ENCODE results near the gene HHAT. TPM values are rescaled to one million over a fixed set of nuclear protein-coding genes. Genes with fewer than 3 reads are reported as not detected.
"Not testable (repeated sequence)": the region's sequence is repeated elsewhere in the genome, so short reads cannot be mapped to it uniquely, and the experiment has no call there.

The HHAT gene
- total RNA-seq, 2 donors from 2014 or later: 1.2 to 1.5 TPM

DNA sequence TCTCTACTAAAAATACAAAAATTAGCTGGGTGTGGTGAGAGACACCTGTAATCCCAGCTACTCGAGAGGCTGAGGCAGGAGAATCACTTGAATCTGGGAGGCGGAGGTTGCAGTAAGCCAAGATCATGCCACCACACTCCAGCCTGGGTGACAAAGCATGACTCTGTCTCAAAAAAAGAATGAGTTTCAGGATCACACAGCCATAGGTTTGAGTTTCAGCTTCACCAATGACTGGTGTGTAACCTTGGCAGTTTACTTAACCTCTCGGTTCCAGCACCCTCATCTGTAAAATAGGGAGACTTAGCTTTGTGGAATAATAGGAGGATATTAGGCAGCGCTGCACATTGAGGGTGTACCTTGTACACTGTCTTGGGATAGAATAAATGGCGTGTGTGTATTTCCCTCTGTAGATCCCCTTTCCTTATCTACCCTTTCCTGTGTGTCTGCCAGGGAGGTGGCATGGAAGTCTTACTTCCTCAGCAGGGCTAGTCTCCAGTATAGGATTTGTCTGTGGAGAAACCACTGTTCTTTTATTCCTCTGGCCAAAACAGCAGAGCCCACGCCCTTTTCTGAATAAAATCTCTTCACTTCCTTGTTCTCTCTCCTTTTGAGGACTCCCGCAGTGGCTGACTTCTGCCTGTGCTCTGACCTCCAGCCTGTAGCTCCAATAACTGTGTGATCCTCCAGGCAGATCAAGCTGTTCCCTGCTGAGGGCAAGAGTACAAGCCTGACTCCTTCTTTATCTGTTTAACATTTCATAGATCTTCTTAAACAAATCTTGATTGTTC lies 90.4 kb downstream of the HHAT start:
- DNase-seq (no peak), ATAC-seq (replicated peaks in 1 of 2) (peak in 1 of 2 donors; percentile 73)
- H3K9me3 Mint-ChIP-seq: no peaks in the 10 kb centered on the region
- H3K4me1 Mint-ChIP-seq (ENCODE audit: low read depth): no peaks in the 10 kb centered on the region
- H3K4me3 Mint-ChIP-seq: no peak overlapping the region
- no peaks in the 10 kb centered on the region for H3K27me3 Mint-ChIP-seq (ENCODE audit: low read depth)
- no peak overlapping the region for H3K27ac Mint-ChIP-seq
- no peaks in the 10 kb centered on the region for H3K36me3 Mint-ChIP-seq (ENCODE audit: insufficient read depth in 2 of 2)

DNA sequence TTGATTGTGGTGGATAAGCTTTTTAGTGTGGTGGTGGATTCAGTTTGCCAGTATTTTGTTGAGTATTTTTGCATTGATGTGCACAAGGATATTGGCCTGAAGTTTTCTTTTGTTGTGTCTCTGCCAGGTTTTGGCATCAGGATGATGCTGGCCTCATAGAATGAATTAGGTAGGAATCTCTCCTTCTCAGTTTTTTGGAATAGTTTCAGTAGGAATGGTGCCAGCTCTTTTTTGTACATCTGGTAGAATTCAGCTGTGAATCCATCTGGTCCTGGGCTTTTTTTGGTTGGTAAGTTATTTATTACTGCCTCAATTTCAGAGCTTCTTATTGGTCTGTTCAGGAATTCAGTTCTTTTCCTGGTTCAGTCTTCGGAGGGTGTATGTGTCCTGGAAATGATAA lies 98.0 kb downstream of the HHAT start:
- not testable (repeated sequence) for H3K27ac Mint-ChIP-seq; ATAC-seq (replicated peaks in 1 of 2); H3K4me1 Mint-ChIP-seq (ENCODE audit: low read depth); H3K36me3 Mint-ChIP-seq (ENCODE audit: insufficient read depth in 2 of 2); H3K9me3 Mint-ChIP-seq; H3K27me3 Mint-ChIP-seq (ENCODE audit: low read depth); DNase-seq; H3K4me3 Mint-ChIP-seq

DNA sequence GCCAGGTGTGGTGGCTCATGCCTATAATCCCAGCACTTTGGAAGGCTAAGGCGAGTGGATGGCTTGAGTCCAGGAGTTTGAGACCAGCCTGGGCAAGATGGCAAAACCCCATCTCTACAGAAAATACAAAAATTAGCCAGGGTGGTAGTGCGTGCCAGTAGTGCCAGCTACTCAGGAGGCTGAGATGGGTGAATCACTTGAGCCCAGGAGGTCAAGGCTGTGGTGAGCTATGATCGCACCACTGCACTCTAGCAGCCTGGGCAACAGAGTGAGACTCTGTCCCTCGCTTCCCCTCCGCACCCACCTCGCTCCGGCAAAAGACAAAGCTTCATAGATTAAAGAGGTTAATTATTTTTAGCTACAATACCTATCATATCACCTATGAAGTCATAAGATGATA lies 100.0 kb downstream of the HHAT start:
- Mint-ChIP-seq H3K4me3 (no peak overlapping the region), H3K4me1 (ENCODE audit: low read depth) (no peaks in the 10 kb centered on the region), H3K9me3 (no peaks in the 10 kb centered on the region), H3K27me3 (ENCODE audit: low read depth) (no peaks in the 10 kb centered on the region), H3K36me3 (ENCODE audit: insufficient read depth in 2 of 2) (no peaks in the 10 kb centered on the region), H3K27ac (no peak overlapping the region)
- ATAC-seq (replicated peaks in 1 of 2) (no peak), DNase-seq (no peak)

DNA sequence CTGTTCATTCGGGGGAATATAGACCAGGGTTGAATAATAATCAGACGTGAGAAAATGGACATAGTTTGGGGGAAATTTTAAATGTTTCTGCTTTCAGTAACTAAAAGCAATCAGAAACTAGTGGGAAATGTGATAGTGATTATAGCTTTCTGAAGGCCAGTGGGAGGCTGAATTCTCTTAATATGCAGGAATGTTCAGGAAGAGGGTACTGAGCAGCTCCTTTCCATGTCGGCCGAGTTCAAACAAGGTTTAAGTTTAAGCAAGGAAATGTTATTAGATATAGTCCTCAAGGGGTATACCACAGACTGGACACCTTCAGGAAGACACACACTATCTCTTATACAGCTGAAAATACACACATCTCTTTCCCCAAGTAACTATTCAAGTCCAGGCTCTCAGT lies 105.5 kb downstream of the HHAT start:
- Mint-ChIP-seq H3K36me3 (ENCODE audit: insufficient read depth in 2 of 2) (no peaks in the 10 kb centered on the region), H3K27ac (no peak overlapping the region), H3K9me3 (no peaks in the 10 kb centered on the region), H3K4me3 (no peak overlapping the region), H3K27me3 (ENCODE audit: low read depth) (no peaks in the 10 kb centered on the region), H3K4me1 (ENCODE audit: low read depth) (no peaks in the 10 kb centered on the region)
- DNase-seq (no peak), ATAC-seq (replicated peaks in 1 of 2) (no peak)

DNA sequence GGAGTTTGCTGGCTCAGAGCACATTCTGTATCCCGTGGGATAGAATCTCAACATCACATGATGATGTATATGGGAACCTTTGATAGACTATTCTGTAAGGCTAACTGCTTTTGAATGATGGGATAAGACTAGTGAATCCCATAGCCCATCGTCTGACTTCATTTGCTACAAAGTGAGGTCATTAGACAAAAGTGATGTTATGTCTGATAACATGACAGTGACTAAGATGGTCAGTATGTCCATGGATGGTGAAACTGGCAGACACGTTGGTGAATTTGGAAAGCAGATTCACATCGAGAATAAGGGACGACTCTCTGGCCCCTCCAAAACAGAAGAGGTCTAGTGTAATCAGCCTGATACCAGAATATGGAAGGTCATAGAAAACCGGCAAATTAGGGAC lies 108.4 kb downstream of the HHAT start:
- Mint-ChIP-seq H3K4me3 (no peak overlapping the region), H3K4me1 (ENCODE audit: low read depth) (no peaks in the 10 kb centered on the region), H3K27me3 (ENCODE audit: low read depth) (no peaks in the 10 kb centered on the region), H3K36me3 (ENCODE audit: insufficient read depth in 2 of 2) (no peaks in the 10 kb centered on the region), H3K27ac (no peak overlapping the region), H3K9me3 (no peaks in the 10 kb centered on the region)
- no peak for ATAC-seq (replicated peaks in 1 of 2)
- no peak for DNase-seq

DNA sequence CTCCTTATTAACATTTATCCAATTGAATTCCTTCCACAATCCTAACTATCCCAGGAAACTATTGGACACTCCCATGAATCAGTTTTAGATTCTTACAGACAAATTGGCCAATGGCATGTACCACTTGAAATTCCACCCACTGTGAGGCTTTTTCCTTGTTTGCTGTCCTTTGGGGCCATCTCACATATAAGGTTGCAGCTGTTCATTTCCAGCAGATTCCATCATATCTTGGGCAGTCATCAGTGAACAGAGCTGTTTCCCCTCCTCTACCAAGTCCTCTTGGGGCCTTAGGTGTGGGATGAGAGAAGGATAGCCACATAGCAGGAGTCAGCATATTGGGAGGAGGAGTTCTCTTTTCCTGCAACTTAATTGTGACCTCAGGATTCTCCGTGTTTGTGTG lies 109.1 kb downstream of the HHAT start:
- DNase-seq (no peak), ATAC-seq (replicated peaks in 1 of 2) (no peak)
- H3K4me3 Mint-ChIP-seq: no peak overlapping the region
- H3K9me3 Mint-ChIP-seq: no peaks in the 10 kb centered on the region
- H3K27me3 Mint-ChIP-seq (ENCODE audit: low read depth): no peaks in the 10 kb centered on the region
- H3K27ac Mint-ChIP-seq: no peak overlapping the region
- H3K36me3 Mint-ChIP-seq (ENCODE audit: insufficient read depth in 2 of 2): no peaks in the 10 kb centered on the region
- H3K4me1 Mint-ChIP-seq (ENCODE audit: low read depth): no peaks in the 10 kb centered on the region

DNA sequence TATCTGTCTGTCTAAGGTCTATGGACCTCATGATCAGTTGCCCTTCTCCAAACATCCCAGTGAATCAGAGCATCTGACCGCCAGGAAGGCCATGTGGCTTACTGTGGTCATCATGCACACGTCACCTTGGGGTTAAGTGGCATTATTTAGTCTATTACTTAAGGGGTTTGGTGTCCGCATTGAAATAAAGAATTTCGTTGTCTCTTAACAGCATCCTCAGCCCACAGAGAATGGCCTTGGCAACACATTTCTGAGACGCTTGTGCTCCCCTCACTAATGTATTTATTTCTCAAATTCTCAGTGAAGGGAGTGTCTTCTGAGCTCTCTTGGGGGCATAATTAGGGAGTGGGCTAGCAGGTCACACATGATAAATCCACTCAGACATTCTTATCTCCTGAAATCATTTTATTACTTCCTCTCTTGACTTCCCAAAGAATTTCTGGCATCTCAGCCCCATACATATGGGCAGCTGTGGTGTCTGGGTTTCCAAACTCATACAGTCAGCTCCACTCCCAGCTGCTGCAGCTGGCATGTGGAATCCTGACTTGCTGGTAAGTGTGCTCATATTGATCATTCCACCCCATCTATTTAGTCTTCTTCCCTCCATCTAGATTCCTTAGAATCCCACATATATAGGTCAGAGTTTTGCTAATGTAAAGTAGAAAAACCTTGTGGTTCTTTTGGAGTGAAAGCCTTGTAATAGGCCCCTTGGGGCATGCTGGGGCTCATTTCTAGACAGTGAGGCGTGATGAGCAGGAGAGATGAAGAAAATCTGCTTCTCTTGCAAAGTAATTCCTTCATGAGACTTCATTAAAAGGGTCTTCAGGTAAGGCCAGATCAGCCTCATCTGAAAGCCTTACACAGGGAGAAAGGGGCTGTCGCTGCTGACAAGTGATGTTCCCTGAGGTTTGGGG lies 110.5 kb downstream of the HHAT start:
- H3K9me3 Mint-ChIP-seq: no peaks in the 10 kb centered on the region
- H3K27ac Mint-ChIP-seq: no peak overlapping the region
- H3K4me3 Mint-ChIP-seq: no peak overlapping the region
- no peaks in the 10 kb centered on the region for H3K4me1 Mint-ChIP-seq (ENCODE audit: low read depth)
- DNase-seq: no peak
- peak; percentile 20 to 38 for ATAC-seq (replicated peaks in 1 of 2)
- H3K36me3 Mint-ChIP-seq (ENCODE audit: insufficient read depth in 2 of 2): no peaks in the 10 kb centered on the region
- H3K27me3 Mint-ChIP-seq (ENCODE audit: low read depth): no peaks in the 10 kb centered on the region

DNA sequence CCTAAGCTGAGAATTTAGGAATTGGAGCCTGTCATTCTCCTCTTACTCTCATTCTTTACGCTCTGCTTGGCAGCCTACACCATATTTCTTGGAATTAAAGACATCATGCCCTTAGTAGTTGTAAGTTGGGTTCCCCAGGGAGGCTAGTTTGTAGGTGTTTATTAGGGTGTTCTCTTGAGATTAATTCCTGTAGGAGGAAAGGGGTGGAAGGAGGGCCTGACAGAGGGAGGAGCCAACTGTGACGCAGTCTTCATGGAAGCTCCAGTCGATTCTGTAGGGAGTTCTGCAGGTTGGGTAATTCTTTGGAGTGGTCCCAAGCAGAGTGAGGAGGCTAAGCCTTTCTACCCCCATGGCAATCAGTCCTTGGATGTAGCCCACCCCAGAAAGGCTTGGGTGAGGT lies 111.4 kb downstream of the HHAT start:
- Mint-ChIP-seq H3K27ac (no peak overlapping the region), H3K4me3 (no peak overlapping the region), H3K4me1 (ENCODE audit: low read depth) (peaks cover 2% of the 10 kb centered on the region), H3K36me3 (ENCODE audit: insufficient read depth in 2 of 2) (no peaks in the 10 kb centered on the region), H3K27me3 (ENCODE audit: low read depth) (no peaks in the 10 kb centered on the region), H3K9me3 (no peaks in the 10 kb centered on the region)
- no peak for DNase-seq
- no peak for ATAC-seq (replicated peaks in 1 of 2)

DNA sequence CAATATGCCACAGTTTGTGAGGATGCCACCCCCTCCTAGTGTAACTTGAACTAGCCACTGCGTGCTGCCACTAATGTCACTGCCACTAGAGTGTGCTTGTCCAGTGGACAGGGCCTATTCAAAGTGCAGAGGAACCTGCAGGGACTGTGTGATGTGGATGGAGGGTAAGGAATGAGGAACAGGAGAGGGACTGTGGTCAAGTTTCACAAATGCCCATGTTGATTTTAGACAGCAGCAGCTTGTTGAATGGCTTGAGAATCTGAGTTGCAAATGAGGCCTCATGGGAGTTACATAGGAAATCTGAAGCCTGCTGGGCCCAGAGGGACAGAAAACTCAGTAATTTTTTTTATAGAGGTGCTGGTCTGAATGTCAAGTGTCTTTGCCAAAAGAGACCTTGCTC lies 112.3 kb downstream of the HHAT start:
- Mint-ChIP-seq H3K9me3 (no peaks in the 10 kb centered on the region), H3K4me1 (ENCODE audit: low read depth) (peaks cover 12% of the 10 kb centered on the region), H3K27ac (no peak overlapping the region), H3K4me3 (no peak overlapping the region), H3K27me3 (ENCODE audit: low read depth) (no peaks in the 10 kb centered on the region), H3K36me3 (ENCODE audit: insufficient read depth in 2 of 2) (no peaks in the 10 kb centered on the region)
- ATAC-seq (replicated peaks in 1 of 2) (no peak), DNase-seq (no peak)

DNA sequence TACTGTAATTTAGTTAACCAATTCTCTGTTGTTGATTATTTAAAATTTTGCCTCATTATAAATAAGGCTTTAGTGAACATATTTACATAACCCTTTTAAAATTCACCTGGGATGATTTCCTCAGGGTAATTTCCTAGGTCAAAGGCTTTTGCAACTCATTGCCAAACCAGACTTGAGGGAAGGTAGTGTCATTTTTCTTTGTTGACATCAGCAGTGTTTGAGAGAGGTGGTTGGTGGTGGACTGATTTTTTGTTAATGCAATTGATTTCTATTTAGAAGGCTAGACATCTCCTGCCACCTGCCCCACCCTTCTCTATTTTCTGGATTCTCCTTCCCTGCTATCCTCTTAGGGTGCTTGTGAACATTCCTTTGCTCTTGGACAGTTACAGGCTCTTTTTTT lies 116.8 kb downstream of the HHAT start:
- peak overlapping the region; percentile 48 to 70 for H3K4me3 Mint-ChIP-seq
- H3K4me1 Mint-ChIP-seq (ENCODE audit: low read depth): peaks cover 34% of the 10 kb centered on the region
- no peaks in the 10 kb centered on the region for H3K36me3 Mint-ChIP-seq (ENCODE audit: insufficient read depth in 2 of 2)
- DNase-seq (no peak), ATAC-seq (replicated peaks in 1 of 2) (no peak)
- no peaks in the 10 kb centered on the region for H3K9me3 Mint-ChIP-seq
- peaks cover 10% of the 10 kb centered on the region for H3K27me3 Mint-ChIP-seq (ENCODE audit: low read depth)
- H3K27ac Mint-ChIP-seq: peak overlapping the region; percentile 78

DNA sequence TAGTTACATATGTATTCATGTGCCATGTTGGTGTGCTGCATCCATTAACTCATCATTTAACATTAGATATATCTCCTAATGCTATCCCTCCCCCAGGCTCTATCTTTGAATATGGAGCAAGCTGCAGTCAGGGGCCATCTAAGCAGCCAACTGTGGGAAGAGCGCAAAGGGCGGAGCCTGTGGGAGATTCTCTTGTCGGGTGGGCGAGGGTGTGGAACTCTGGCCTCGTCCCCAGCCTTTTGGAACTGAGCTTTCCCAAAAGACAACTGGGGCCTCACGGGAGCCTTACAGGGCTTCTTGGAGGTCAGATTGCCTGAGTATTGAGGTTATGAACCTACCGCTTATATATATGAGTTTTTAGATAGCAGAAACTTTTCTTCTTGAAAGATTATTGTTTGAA lies 117.2 kb downstream of the HHAT start:
- Mint-ChIP-seq H3K27me3 (ENCODE audit: low read depth) (peaks cover 10% of the 10 kb centered on the region), H3K4me1 (ENCODE audit: low read depth) (peaks cover 34% of the 10 kb centered on the region), H3K9me3 (no peaks in the 10 kb centered on the region), H3K36me3 (ENCODE audit: insufficient read depth in 2 of 2) (no peaks in the 10 kb centered on the region), H3K27ac (peak overlapping the region; percentile 78), H3K4me3 (peak overlapping the region; percentile 48 to 70)
- DNase-seq (no peak), ATAC-seq (replicated peaks in 1 of 2) (no peak)

DNA sequence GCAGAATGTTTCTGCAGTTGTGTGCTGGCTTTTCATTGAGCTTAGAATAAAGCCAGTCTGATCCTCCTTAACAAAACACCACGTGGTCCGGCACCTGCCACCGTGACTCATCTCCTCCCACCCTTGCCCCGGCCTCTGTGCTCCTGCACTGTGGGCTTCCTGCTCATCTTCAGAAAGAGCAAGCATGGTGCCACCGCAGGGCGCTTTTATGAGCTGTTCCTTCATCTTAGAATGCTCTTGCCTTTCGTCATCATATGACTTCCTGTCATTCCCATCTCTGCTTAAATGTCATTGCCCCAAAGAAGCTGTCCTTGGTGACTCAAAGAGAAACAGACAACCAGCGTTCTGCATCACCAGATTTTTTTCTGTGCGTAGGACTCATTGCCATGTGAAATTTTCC lies 117.8 kb downstream of the HHAT start:
- H3K4me3 Mint-ChIP-seq: peak overlapping the region; percentile 38 to 70
- H3K36me3 Mint-ChIP-seq (ENCODE audit: insufficient read depth in 2 of 2): no peaks in the 10 kb centered on the region
- H3K27me3 Mint-ChIP-seq (ENCODE audit: low read depth): peaks cover 10% of the 10 kb centered on the region
- peaks cover 34% of the 10 kb centered on the region for H3K4me1 Mint-ChIP-seq (ENCODE audit: low read depth)
- DNase-seq (peak; percentile 90 to 95), ATAC-seq (replicated peaks in 1 of 2) (peak; percentile 100)
- H3K9me3 Mint-ChIP-seq: no peaks in the 10 kb centered on the region
- peak overlapping the region; percentile 7 for H3K27ac Mint-ChIP-seq

DNA sequence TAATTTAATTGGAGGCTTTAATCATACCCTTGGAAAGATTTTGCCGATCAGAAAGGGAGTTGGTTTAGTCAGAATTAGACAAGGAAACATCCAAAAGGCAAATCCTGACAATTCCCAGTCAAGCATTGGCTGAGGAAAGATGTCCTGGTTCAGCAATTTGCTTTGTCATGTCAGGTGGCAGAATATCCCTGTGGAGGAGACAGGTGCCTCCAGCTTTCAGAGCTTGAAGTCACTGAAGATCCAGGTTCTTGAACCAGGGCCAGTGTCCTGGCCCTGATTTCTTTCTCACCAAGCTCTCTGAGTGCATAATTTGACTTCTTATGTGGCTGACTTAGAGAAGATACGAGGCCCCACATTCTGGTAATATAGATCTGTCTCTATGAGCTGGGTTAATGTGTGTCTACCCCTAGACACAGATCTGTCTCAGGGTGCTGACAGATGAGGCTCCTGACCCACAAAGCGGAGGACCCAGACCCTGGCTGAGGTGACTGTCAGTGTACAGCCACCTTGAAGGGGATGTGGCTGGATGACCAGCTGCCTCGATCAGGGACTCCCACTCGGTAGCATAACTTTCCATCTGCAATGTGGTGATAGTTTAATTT lies 118.9 kb downstream of the HHAT start:
- Mint-ChIP-seq H3K36me3 (ENCODE audit: insufficient read depth in 2 of 2) (no peaks in the 10 kb centered on the region), H3K27me3 (ENCODE audit: low read depth) (peaks cover 10% of the 10 kb centered on the region), H3K9me3 (no peaks in the 10 kb centered on the region), H3K27ac (peak overlapping the region; percentile 7), H3K4me1 (ENCODE audit: low read depth) (peaks cover 34% of the 10 kb centered on the region), H3K4me3 (no peak overlapping the region)
- ATAC-seq (replicated peaks in 1 of 2) (no peak), DNase-seq (no peak)
